HG03354 (cell line): ENCODE data around the gene WDR48.
A peak's percentile ranks its signal among the peaks of the same experiment; 100 is the strongest.

ENCODE experiments used
- ATAC-seq: cut with Tn5 transposase; IDR thresholded peaks from one replicate; pipeline ENCODE4 v1.9.1; 2021; ENCODE audit warnings: mild to moderate bottlenecking; ENCODE audit not compliant: unreplicated experiment, poor library complexity, severe bottlenecking

Gene WDR48

DNA sequence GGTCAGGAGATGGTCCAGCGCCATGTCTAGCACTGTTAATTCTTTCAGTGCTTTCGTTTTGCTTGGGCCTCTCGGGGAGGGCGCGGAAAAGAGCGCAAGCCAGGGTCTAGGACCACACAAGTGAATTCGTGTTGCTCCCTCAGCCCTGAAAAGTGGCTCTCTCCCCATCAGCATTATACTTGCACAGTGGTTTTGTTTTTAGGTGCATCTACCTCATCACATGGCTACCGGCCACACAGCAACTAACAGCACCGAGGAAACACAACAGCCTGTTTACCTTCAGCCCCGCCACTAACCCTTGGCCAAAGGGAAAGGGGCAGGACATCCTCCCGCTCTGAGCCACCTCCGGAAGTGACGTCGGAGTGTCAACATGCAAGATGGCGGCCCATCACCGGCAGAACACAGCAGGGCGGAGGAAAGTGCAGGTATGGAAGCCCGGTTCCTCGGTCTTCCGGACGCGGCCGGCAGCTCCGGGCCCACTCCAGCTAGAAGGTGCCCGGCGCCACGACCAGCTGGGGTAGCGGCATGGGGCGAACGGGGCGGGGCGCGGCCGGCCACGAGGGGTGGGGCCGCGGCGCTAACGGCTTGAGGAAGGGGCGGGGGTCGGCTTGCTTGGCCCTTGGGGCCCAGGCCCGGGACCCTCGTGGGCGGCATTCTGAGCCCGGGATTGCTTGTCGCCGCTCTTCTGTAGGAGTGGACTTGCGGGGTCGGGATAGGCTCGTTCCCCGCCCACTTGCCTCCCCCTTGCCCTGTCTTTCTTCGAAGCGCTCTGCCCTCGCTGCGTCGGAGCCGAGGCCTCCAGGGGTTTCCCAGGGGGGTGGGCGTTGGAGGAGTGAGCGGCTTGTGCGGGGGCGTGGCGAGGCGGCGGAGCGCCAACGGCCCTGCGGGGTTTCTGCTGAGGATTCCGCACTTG is at the start of gene WDR48, which contains the start of gene SCN11A:
Gene WDR48, plus strand, starts transcription at position 368 of the 913 bp plus-strand sequence. Its CDS starts 10 bp downstream, at position 378.
Gene SCN11A, minus strand, starts transcription at position 296 of the 913 bp plus-strand sequence. CDS start 101,582 bp downstream, outside the sequence.
- ATAC-seq: peak; percentile 99

DNA sequence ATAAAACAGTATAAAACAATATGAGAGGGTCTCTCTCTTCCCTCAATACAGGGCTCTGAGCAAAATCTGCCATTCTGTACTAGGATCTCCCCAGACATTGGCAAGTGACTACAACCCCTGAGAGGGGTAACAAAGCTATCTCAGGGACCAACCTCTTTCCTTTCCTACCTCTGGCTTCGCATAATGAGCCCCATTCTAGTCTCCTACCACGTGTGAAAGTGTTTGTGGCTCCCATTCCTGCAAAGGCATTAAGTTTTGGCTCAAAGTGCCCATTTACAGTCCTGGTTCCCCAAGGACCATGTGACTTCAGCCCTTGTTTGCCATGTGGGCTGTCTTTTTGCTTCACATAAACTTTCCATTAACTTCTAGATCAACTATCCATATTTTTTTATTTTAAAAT is 46.5 kb upstream of the WDR48 start:
- no peak for ATAC-seq

GRCh38 chr3:39011191-39011736 is 40.6 kb upstream of the WDR48 start:
- no peak for ATAC-seq

- ATAC-seq: no peak
Measured at GRCh38 chr3:39013289-39013688, 38.5 kb upstream of the WDR48 start.

- no peak for ATAC-seq
Measured at GRCh38 chr3:39013921-39014509, 37.8 kb upstream of the WDR48 start.

- no peak for ATAC-seq
Measured at GRCh38 chr3:39015418-39015817, 36.4 kb upstream of the WDR48 start.

- no peak for ATAC-seq
Measured at GRCh38 chr3:39019299-39019698, 32.5 kb upstream of the WDR48 start.

- ATAC-seq: peak; percentile 72
Measured at GRCh38 chr3:39021029-39021428, 30.8 kb upstream of the WDR48 start.

DNA sequence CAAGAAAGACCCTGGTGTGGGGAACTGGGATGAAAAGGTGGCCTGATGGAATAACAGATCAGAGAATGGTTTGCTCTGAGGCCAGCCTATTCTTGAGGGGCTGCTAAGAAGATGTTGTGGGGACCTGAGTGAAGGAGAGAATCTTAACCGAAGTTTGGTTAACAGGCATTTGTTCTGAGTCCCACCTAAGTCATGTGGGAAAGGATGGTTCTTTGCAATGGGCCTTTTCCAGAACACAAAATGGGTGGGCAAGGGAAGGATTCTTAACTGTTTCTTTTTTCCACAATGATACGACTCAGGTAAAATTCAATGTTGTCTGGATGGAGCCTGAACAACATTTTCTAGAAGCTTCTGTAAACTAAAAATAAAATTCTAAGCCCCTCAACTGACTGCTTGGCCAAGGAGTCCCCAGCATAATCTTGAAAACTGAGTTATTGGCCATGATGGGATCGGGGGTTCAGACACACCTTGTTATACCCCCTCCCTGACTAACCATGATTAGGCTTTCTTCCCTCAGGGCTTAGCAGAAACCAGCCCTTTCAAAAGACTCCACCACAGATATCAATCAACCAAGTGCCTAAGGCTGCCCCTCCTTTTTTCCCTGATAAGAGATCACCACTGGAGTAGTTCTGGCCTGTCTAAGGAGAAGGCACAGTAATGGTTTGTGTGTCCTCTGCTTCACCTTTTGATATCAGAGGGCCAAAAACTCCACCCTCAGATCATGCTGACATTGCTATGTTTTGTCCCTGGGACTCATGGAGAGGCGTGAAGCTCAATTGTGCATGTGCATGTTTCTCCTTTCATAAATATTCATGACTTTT is 30.1 kb upstream of the WDR48 start:
- no peak for ATAC-seq

DNA sequence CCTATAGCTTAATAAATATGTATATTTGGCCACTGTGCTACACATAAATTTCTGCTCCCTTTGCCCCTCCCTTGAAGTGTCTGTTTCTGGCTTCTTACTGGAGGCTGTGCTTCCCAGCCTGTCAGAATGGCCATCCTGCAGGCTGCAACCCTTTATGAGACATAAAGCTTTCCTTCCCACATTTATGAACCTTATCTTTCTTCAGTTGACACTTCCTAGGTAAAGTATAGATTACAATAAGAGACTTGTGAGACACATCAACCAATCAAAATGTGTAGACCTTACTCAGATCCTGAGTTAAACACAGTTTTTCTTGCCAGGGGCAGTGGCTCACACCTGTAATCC is 29.6 kb upstream of the WDR48 start:
- no peak for ATAC-seq

- ATAC-seq: no peak
Measured at GRCh38 chr3:39024497-39024896, 27.3 kb upstream of the WDR48 start.

DNA sequence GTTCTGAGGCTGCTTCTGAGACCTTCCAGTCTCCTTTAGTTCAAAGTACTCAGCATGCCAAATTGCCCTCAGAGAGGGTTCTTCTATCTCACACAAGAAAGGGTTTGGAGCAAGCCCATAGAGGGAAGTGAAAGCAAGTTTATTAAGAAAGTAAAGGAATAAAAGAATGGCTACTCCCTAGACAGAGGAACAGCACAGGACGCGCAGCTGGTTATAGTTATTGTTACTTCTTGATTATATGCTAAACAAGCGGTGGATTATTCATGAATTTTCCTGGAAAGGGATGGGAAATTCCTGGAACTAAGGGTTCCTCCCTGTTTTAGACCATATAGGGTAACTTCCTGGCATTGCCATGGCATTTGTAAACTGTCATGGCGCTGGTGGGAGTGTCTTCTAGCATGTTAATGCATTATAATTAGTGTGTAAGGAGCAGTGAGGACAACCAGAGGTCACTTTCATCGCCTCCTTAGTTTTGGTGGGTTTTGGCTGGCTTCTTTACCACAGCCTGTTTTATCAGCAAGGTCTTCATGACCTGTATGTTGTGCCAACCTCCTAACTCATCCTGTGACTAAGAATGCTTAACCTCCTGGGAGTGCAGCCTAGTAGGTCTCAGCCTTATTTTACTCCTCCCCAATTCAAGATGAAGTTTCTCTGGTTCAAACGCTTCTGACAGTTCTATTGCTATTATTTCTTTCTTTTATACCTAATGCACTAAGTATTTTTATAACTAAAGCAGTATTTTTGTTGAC is 26.4 kb upstream of the WDR48 start:
- no peak for ATAC-seq

- no peak for ATAC-seq
Measured at GRCh38 chr3:39028546-39028945, 23.3 kb upstream of the WDR48 start.

DNA sequence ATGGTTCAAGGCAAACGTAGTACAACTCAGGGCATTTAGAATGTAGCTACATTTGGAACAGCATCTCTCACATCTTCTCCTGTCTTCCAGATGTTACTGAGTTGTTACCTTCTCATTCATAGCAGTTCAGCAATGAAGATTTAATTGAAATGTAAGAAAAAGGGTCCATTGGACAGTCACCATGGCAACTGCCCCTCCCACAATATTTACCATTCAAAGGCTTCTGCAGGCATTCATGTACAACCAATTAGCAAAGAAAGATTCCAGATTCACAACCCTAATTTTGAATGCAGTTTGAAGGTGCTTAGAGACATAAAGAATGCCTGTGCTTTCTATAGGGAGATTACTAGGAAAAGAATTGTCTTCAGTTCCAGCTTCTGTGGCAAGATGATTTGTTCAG is 22.3 kb upstream of the WDR48 start:
- ATAC-seq: no peak

- no peak for ATAC-seq
Measured at GRCh38 chr3:39038165-39038564, 13.7 kb upstream of the WDR48 start.

DNA sequence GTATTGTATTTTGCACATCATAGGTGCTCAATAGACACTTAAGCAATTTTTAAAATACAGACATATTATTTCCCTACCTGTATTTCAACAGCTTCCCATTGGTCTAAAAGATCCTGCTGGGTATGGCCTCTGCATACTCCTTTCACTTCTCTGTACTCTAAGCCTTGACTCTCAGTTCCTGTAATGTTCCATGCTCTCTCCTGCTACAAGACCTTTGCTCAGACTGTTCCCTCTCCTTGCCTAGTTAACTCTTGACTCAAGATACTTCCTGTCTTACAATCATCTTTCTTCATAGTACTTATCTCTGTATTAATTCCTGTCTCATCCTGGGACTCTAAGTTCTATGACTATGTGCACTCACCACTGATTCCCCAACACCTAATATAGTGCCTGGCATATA is 1.8 kb upstream of the WDR48 start:
- no peak for ATAC-seq

DNA sequence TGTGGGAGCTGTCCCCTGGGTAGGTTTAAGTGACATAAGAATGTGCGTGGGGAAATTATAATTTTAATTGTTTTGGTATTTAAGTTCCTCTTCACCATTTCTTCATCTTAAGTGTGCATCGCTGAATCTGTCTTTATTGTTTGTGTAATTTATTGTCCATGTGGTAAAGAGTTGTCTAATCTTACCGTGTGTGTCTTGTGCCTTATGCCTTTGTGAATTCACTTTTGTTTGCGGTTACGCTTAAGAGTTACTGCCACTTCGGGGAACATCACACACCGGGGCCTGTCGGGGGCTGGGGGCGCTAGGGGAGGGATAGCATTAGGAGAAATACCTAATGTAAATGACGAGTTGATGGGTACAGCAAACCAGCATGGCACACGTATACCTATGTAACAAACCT is 767 bp downstream of the WDR48 start:
- no peak for ATAC-seq

GRCh38 chr3:39053696-39054095 is 1.9 kb downstream of the WDR48 start:
- ATAC-seq: no peak

DNA sequence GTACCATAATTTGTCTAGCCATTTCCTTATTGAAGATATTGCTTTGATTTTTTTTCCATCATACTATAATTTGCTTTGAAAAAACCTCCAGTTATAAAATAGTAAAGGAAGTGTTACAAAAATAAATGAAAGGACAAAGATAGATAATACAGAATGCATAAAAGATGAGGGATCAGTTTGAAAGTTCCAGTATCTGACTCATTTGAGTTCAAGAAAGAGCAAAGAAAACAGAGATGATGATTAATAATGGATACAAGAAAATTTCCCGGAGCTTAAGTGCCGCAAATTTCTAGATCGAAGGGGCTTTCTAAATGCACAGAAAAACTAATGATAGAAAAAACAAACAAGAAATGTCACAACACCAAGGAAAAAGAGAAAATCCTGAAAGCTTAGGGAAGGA is 4.3 kb downstream of the WDR48 start:
- no peak for ATAC-seq
